Esophagus squamous epithelium (tissue), 4 donors: ENCODE measurements around the gene SLC35E3.
"Not testable (repeated sequence)": the region's sequence is repeated elsewhere in the genome, so short reads cannot be mapped to it uniquely, and the experiment has no call there.

Experiments
- CTCF ChIP-seq, 6 experiments: fragments of 450-650 bp in 4 of 6; fragments of 200-600 bp in 2 of 6; sonication (generic) in 2 of 6; IDR thresholded peaks; one replicate each; pipeline ENCODE4 v1.5.1; 2016 to 2019; ENCODE audit warnings: antibody characterized with exemption in 6 of 6, mild to moderate bottlenecking in 4 of 6, moderate library complexity in 4 of 6
- POLR2A ChIP-seq, 4 donors: fragments of 450-650 bp; IDR thresholded peaks; one replicate each; pipeline ENCODE4 v1.6.1; 2017; ENCODE audit warnings: antibody characterized with exemption in 4 of 4, mild to moderate bottlenecking in 4 of 4, moderate library complexity in 3 of 4

GRCh38 chr12:68810027-68810389, 64.0 kb downstream of the SLC35E3 start:
- TF ChIP-seq CTCF, POLR2A (IDR thresholded peaks at IDR 0.05): not testable (repeated sequence)
